CD14-positive monocyte (primary cell): ENCODE measurements around the gene PIGB. TPM values are rescaled to one million over a fixed set of nuclear protein-coding genes. Genes with fewer than 3 reads are reported as not detected.
A peak's percentile ranks its signal among the peaks of the same experiment; 100 is the strongest.

Experiments used
- DNase-seq, 3 donors: peaks; one replicate each; pipeline ENCODE4 v3.0.0-alpha.2; 2011 to 2022
- H2AFZ ChIP-seq: 2 replicates; pipeline ENCODE4 v1.6.0; 2012; ENCODE audit warnings: mild to moderate bottlenecking, low read depth, low read length, inconsistent platforms; ENCODE audit not compliant: insufficient read depth, poor library complexity, severe bottlenecking
- H3K27ac ChIP-seq, 2 donors: 1 replicate in 1 of 2; 2 replicates in 1 of 2; pipeline ENCODE4 v1.5.1; 2012 to 2013; ENCODE audit warnings: low read length in 2 of 2, control low read depth in 1 of 2, inconsistent platforms in 1 of 2, low read depth in 1 of 2, mild to moderate bottlenecking in 1 of 2
- H3K27me3 ChIP-seq, 2 donors: one replicate each; pipeline versions ENCODE4 v1.6.0 to v1.6.1; 2011 to 2013; ENCODE audit warnings: low read length in 2 of 2; ENCODE audit not compliant: control insufficient read depth in 2 of 2, insufficient read depth in 2 of 2
- H3K36me3 ChIP-seq, 2 donors: replicated peaks in 1 of 2; 1 replicate in 1 of 2; 2 replicates in 1 of 2; pipeline versions ENCODE4 v1.5.1 to v1.6.1; 2012 to 2013; ENCODE audit warnings: low read length in 2 of 2, control low read depth in 1 of 2, inconsistent platforms in 1 of 2, mild to moderate bottlenecking in 1 of 2; ENCODE audit not compliant: insufficient read depth in 2 of 2, control insufficient read depth in 1 of 2
- H3K4me1 ChIP-seq, 2 donors: 1 replicate in 1 of 2; 2 replicates in 1 of 2; pipeline versions ENCODE4 v1.5.1 to v1.6.1; 2012 to 2013; ENCODE audit warnings: low read length in 2 of 2, control low read depth in 1 of 2, inconsistent platforms in 1 of 2, mild to moderate bottlenecking in 1 of 2, moderate library complexity in 1 of 2; ENCODE audit not compliant: insufficient read depth in 2 of 2, control insufficient read depth in 1 of 2
- H3K4me2 ChIP-seq: replicated peaks from 2 replicates; pipeline ENCODE3; 2012; ENCODE audit warnings: low read length, moderate library complexity, mild to moderate bottlenecking; ENCODE audit not compliant: poor library complexity, severe bottlenecking; ENCODE audit errors: extremely low read depth
- H3K4me3 ChIP-seq, 3 experiments: fragments of 200-600 bp in 1 of 3; sonication (generic) in 1 of 3; replicated peaks in 1 of 3; 1 replicate in 2 of 3; 2 replicates in 1 of 3; pipeline ENCODE4 v1.5.1; 2011 to 2013; ENCODE audit warnings: low read length in 3 of 3, mild to moderate bottlenecking in 3 of 3, control low read depth in 2 of 3, low read depth in 2 of 3, inconsistent platforms in 1 of 3, moderate library complexity in 1 of 3
- H3K79me2 ChIP-seq: 2 replicates; pipeline ENCODE4 v1.6.0; 2012; ENCODE audit warnings: mild to moderate bottlenecking, control low read depth, inconsistent platforms, low read length, moderate library complexity; ENCODE audit not compliant: insufficient read depth
- H3K9ac ChIP-seq: 2 replicates; pipeline ENCODE4 v1.6.0; 2017; ENCODE audit warnings: low read length, mild to moderate bottlenecking; ENCODE audit not compliant: insufficient read depth, poor library complexity, severe bottlenecking
- H3K9me3 ChIP-seq, 2 donors: replicated peaks in 1 of 2; 1 replicate in 1 of 2; 2 replicates in 1 of 2; pipeline versions ENCODE4 v1.5.1 to v1.6.1; 2012 to 2013; ENCODE audit warnings: low read length in 2 of 2, control low read depth in 1 of 2; ENCODE audit not compliant: control insufficient read depth in 1 of 2, insufficient read depth in 1 of 2
- H4K20me1 ChIP-seq: 2 replicates; pipeline ENCODE4 v1.6.0; 2012; ENCODE audit warnings: mild to moderate bottlenecking, low read length, control low read depth, moderate library complexity; ENCODE audit not compliant: insufficient read depth
- H3K27ac Mint-ChIP-seq, 7 donors: one replicate each; pipeline ENCODE4 v1.8.0; 2020; ENCODE audit warnings: mild to moderate bottlenecking in 7 of 7, mixed read lengths in 7 of 7, moderate library complexity in 6 of 7, inconsistent platforms in 2 of 7
- H3K27me3 Mint-ChIP-seq, 3 donors: one replicate each; pipeline ENCODE4 v1.8.0; 2021 to 2022; ENCODE audit warnings: low read depth in 3 of 3, mild to moderate bottlenecking in 3 of 3, mixed read lengths in 3 of 3, moderate library complexity in 3 of 3, inconsistent platforms in 1 of 3
- H3K36me3 Mint-ChIP-seq, 2 donors: one replicate each; pipeline ENCODE4 v1.8.0; 2020; ENCODE audit warnings: mixed read lengths in 2 of 2, inconsistent platforms in 1 of 2, mild to moderate bottlenecking in 1 of 2
- H3K4me1 Mint-ChIP-seq: one replicate; pipeline ENCODE4 v1.8.0; 2020; ENCODE audit warnings: mild to moderate bottlenecking, mixed read lengths
- H3K4me3 Mint-ChIP-seq, 2 donors: one replicate each; pipeline ENCODE4 v1.8.0; 2020; ENCODE audit warnings: mild to moderate bottlenecking in 2 of 2, mixed read lengths in 2 of 2, moderate library complexity in 1 of 2
- H3K9me3 Mint-ChIP-seq, 7 donors: one replicate each; pipeline ENCODE4 v1.8.0; 2020 to 2022; ENCODE audit warnings: mixed read lengths in 7 of 7, mild to moderate bottlenecking in 6 of 7, moderate library complexity in 6 of 7, inconsistent platforms in 2 of 7
- intact Hi-C, 2 donors: fragments of 100-400 bp; cut with micrococcal nuclease; formaldehyde crosslinking; loops; one replicate each; pipeline versions ENCODE4 v1.15.0 to v1.15.1; 2023
- polyA plus RNA-seq, 3 donors: library from polyadenylated mRNA; depleted of rRNA in 1 of 3; unstranded in 2 of 3; stranded (reverse) in 1 of 3; fragments of 300-500 nt in 2 of 3; fragments of >200 nt in 1 of 3; fragmentation: Illumina TruSeq in 2 of 3; gene quantifications; 1 replicate in 2 of 3; 2 replicates in 1 of 3; pipeline ENCODE4 v1.2.3, GENCODE V29; 2012 to 2021
- TF ChIP-seq, protein P1 (sequence below): fragments of 200-600 bp; IDR thresholded peaks from one replicate; pipeline ENCODE4 v1.8.0; 2022; ENCODE audit warnings: antibody characterized with exemption, mild to moderate bottlenecking

PIGB gene
- polyA plus RNA-seq, 3 donors: 15.3 to 16.8 (median 15.8) TPM

DNA sequence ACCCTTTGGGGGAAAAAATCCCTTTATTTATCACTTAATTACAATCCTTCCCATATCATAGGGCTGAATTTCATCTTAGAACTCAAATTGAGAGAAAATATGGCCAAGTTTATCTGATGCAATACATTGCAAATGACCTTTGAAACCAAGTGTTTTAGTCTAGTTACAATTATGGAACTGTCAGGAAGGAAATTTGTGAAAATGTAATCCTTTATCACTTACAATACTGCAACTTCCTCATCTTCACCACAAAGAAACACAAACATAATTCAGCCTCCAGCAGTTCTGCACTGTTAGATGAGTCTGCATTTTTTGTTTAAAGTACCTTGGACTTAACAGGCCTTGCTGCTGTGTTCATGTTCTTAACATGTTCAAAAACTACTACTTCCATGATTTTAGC, 84.5 kb downstream of the PIGB start:
- H2AFZ ChIP-seq: no peak overlapping the region
- H3K9me3 Mint-ChIP-seq: no peaks in the 10 kb centered on the region
- intact Hi-C loops: loop anchor here in 1 of 2 donors (10.0 kb wide), 2 partner anchors 79 to 179 kb away; no protein-coding TSS in a partner anchor
- peaks cover 88% of the 10 kb centered on the region for H3K79me2 ChIP-seq
- no peaks in the 10 kb centered on the region for H3K27me3 ChIP-seq
- no peaks in the 10 kb centered on the region for H4K20me1 ChIP-seq
- H3K4me3 Mint-ChIP-seq: peak overlapping the region; percentile 4 to 71
- peaks cover 77% of the 10 kb centered on the region for H3K4me1 Mint-ChIP-seq
- H3K27me3 Mint-ChIP-seq: no peaks in the 10 kb centered on the region
- H3K9ac ChIP-seq: peak overlapping the region; percentile 19
- TF ChIP-seq, protein P1, sequence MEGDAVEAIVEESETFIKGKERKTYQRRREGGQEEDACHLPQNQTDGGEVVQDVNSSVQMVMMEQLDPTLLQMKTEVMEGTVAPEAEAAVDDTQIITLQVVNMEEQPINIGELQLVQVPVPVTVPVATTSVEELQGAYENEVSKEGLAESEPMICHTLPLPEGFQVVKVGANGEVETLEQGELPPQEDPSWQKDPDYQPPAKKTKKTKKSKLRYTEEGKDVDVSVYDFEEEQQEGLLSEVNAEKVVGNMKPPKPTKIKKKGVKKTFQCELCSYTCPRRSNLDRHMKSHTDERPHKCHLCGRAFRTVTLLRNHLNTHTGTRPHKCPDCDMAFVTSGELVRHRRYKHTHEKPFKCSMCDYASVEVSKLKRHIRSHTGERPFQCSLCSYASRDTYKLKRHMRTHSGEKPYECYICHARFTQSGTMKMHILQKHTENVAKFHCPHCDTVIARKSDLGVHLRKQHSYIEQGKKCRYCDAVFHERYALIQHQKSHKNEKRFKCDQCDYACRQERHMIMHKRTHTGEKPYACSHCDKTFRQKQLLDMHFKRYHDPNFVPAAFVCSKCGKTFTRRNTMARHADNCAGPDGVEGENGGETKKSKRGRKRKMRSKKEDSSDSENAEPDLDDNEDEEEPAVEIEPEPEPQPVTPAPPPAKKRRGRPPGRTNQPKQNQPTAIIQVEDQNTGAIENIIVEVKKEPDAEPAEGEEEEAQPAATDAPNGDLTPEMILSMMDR: no peak
- peaks cover 6 to 9% of the 10 kb centered on the region in 2 donors for H3K36me3 Mint-ChIP-seq
- peaks cover 61 to 75% of the 10 kb centered on the region in 2 donors for H3K4me1 ChIP-seq
- H3K4me2 ChIP-seq: peak overlapping the region; percentile 66
- no peaks in the 10 kb centered on the region for H3K9me3 ChIP-seq
- peak overlapping the region in 1 of 2 donors; percentile 82 for H3K27ac ChIP-seq
- peaks cover 0 to 12% of the 10 kb centered on the region in 2 donors for H3K36me3 ChIP-seq
- peak overlapping the region in 1 of 3 experiments; percentile 48 for H3K4me3 ChIP-seq
- H3K27ac Mint-ChIP-seq: peak overlapping the region; percentile 74 to 93 (median 90)
- DNase-seq: peak; percentile 59 to 82 (median 70)

Other genes starting within 250 kb of the PIGB start
- gene RSL24D1, start 122.3 kb upstream of the PIGB start, polyA plus RNA-seq: 10 to 100 TPM; 28.0 to 84.2 (median 73.0) TPM
- gene RAB27A, start 29.4 kb upstream of the PIGB start, polyA plus RNA-seq: 100 to 1,000 TPM in 2 of 3 donors, 10 to 100 TPM in 1; 70.1 to 159 (median 135) TPM
- 10 to 100 TPM; 29.4 to 69.7 (median 67.3) TPM for gene PIGBOS1, start 99 bp upstream of the PIGB start, polyA plus RNA-seq
- 100 to 1,000 TPM in 2 of 3 donors, 10 to 100 TPM in 1; 21.1 to 196 (median 145) TPM for gene CCPG1, start 89.1 kb downstream of the PIGB start, polyA plus RNA-seq
- 1 to 10 TPM in 1 of 3 donors, under 1 TPM in 2; 0.13 to 1.3 (median 0.61) TPM for gene PIERCE2, start 89.3 kb downstream of the PIGB start, polyA plus RNA-seq
- under 1 TPM; 0.58 to 0.82 (median 0.67) TPM for gene DNAAF4, start 189.0 kb downstream of the PIGB start, polyA plus RNA-seq